Measurements from ENCODE around the gene VSTM1.

DNA sequence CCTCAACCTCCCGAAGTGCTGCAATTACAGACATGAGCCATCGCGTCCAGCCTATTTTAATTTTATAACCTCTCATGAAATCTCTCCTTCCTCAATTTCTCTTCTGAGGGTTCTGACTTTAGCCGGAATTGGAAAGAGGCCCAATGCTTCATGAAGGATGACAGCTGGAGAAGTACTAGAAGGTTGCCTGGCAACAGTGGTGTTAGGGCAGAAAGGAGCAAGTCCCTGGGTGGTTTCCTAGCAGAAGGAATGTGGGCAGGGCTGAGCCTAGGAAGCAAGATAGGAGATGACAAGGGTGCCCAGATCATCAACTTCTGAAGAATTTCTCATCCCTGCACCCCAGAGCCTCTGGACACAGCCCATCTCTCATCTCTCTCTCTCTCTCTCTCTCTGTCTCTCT lies 46.4 kb downstream of the VSTM1 start:
- TF ChIP-seq, protein P1, sequence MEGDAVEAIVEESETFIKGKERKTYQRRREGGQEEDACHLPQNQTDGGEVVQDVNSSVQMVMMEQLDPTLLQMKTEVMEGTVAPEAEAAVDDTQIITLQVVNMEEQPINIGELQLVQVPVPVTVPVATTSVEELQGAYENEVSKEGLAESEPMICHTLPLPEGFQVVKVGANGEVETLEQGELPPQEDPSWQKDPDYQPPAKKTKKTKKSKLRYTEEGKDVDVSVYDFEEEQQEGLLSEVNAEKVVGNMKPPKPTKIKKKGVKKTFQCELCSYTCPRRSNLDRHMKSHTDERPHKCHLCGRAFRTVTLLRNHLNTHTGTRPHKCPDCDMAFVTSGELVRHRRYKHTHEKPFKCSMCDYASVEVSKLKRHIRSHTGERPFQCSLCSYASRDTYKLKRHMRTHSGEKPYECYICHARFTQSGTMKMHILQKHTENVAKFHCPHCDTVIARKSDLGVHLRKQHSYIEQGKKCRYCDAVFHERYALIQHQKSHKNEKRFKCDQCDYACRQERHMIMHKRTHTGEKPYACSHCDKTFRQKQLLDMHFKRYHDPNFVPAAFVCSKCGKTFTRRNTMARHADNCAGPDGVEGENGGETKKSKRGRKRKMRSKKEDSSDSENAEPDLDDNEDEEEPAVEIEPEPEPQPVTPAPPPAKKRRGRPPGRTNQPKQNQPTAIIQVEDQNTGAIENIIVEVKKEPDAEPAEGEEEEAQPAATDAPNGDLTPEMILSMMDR (IDR thresholded peaks at IDR 0.05): no peak
- TF ChIP-seq POLR2A (IDR thresholded peaks at IDR 0.05): no peak
